Vagina (tissue), 2 donors: ENCODE measurements around the gene AFF3.

Experiments used
- CTCF ChIP-seq, 3 experiments: fragments of 450-650 bp in 2 of 3; fragments of 200-600 bp in 1 of 3; sonication (generic) in 1 of 3; IDR thresholded peaks; one replicate each; pipeline ENCODE4 v1.5.1; 2017 to 2019; ENCODE audit warnings: antibody characterized with exemption in 3 of 3, mild to moderate bottlenecking in 2 of 3, moderate library complexity in 2 of 3
- POLR2A ChIP-seq, 2 donors: fragments of 450-650 bp; IDR thresholded peaks; one replicate each; pipeline ENCODE4 v1.6.1; 2017; ENCODE audit warnings: antibody characterized with exemption in 2 of 2, mild to moderate bottlenecking in 2 of 2, moderate library complexity in 2 of 2
- POLR2AphosphoS5 ChIP-seq, 2 donors: sonication (generic); formaldehyde crosslinking; IDR thresholded peaks; one replicate each; pipeline ENCODE4 v1.9.0; 2017; ENCODE audit warnings: antibody characterized with exemption in 2 of 2, mild to moderate bottlenecking in 2 of 2, low read depth in 1 of 2; ENCODE audit not compliant: insufficient read depth in 1 of 2

- TF ChIP-seq CTCF (IDR thresholded peaks at IDR 0.05) = no peak
- no peak for TF ChIP-seq POLR2A (IDR thresholded peaks at IDR 0.05)
- no peak for TF ChIP-seq POLR2AphosphoS5 (IDR thresholded peaks at IDR 0.05; ENCODE audit: insufficient read depth in 1 of 2, low read depth in 1 of 2)
Observed at GRCh38 chr2:99988599-99988998, 153.8 kb downstream of the AFF3 start.
